A549 (cell line): ENCODE data around the gene DCUN1D1. TPM values are rescaled to one million over a fixed set of nuclear protein-coding genes. Genes with fewer than 3 reads are reported as not detected.
A peak's percentile ranks its signal among the peaks of the same experiment; 100 is the strongest.

Experiments
- ATAC-seq, 2 experiments: fragments of 200-7000 bp in 1 of 2; fragments of >200 bp in 1 of 2; cut with Nextera tagmentation in 1 of 2; cut with Tn5 transposase in 1 of 2; 3 replicates each; pipeline versions ENCODE4 v1.8.0 to v1.9.1; 2018 to 2020; ENCODE audit warnings: mild to moderate bottlenecking in 1 of 2, moderate library complexity in 1 of 2
- CTCF ChIA-PET: fragments of 300-600 bp; sonication (Branson Sonifier 250); formaldehyde crosslinking; extraction: SDS; loops from one replicate; lab custom pipeline; 2021; ENCODE audit warnings: antibody characterized with exemption, inconsistent platforms; lab: Yijun Ruan, JAX
- POLR2A ChIA-PET: fragments of 350-600 bp; formaldehyde crosslinking; extraction: SDS; loops from one replicate; lab custom pipeline; 2021; ENCODE audit warnings: antibody characterized with exemption, inconsistent platforms; lab: Yijun Ruan, JAX
- DNase-seq, 2 experiments: peaks; one replicate each; pipeline versions ENCODE4 v3.0.0 to v3.0.0-alpha.2; 2011 to 2016; ENCODE audit warnings: low read depth in 1 of 2, low spot score in 1 of 2
- FAIRE-seq: peaks from 2 replicates; lab custom pipeline; 2011; peaks lifted over from hg19 to GRCh38; lab: Jason Lieb, UNC
- H3K27ac ChIP-seq, 2 experiments: fragments of >200 bp; sonication (Bioruptor Twin); formaldehyde crosslinking; 3 replicates each; pipeline ENCODE4 v1.5.1; 2016 to 2017
- H3K4me1 ChIP-seq: fragments of >200 bp; sonication (Bioruptor Twin); formaldehyde crosslinking; 3 replicates; pipeline ENCODE4 v1.6.1; 2016
- H3K4me2 ChIP-seq: fragments of >200 bp; sonication (Bioruptor Twin); formaldehyde crosslinking; 3 replicates; pipeline ENCODE4 v1.6.1; 2016
- H3K4me3 ChIP-seq: fragments of >200 bp; sonication (Bioruptor Twin); formaldehyde crosslinking; 3 replicates; pipeline ENCODE4 v1.5.1; 2016
- H3K9me3 ChIP-seq: fragments of >200 bp; sonication (Bioruptor Twin); formaldehyde crosslinking; 3 replicates; pipeline ENCODE4 v1.6.1; 2016
- BCL3 ChIP-seq: fragments of >200 bp; sonication (Bioruptor Twin); formaldehyde crosslinking; IDR thresholded peaks from 3 replicates; pipeline ENCODE4 v1.6.1; 2016
- BHLHE40 ChIP-seq: IDR thresholded peaks from 2 replicates; pipeline ENCODE4 v1.6.1; 2012; ENCODE audit warnings: low read depth, low read length, inconsistent platforms
- CEBPB ChIP-seq, 2 experiments: fragments of >200 bp in 1 of 2; sonication (Bioruptor Twin) in 1 of 2; formaldehyde crosslinking in 1 of 2; IDR thresholded peaks; 2 replicates each; pipeline ENCODE4 v1.6.1; 2012 to 2016
- CHD2 ChIP-seq: fragments of 150-350 bp; IDR thresholded peaks from 2 replicates; pipeline ENCODE4 v1.6.1; 2014; ENCODE audit warnings: low read length; ENCODE audit not compliant: partially characterized antibody
- CTCF ChIP-seq: fragments of >200 bp; sonication (Bioruptor Twin); formaldehyde crosslinking; IDR thresholded peaks from 3 replicates; pipeline ENCODE4 v1.5.1; 2016
- EHF ChIP-seq: fragments of 250-450 bp; sonication (Bioruptor Pico); IDR thresholded peaks from 2 replicates; pipeline ENCODE4 v1.5.0; 2020; ENCODE audit warnings: mild to moderate bottlenecking
- FOSB ChIP-seq: fragments of 250-450 bp; sonication (Bioruptor Pico); IDR thresholded peaks from 2 replicates; pipeline ENCODE4 v1.5.0; 2020; ENCODE audit warnings: mild to moderate bottlenecking, moderate library complexity
- FOSL2 ChIP-seq, 2 experiments: fragments of 450-650 bp in 1 of 2; fragments of >200 bp in 1 of 2; sonication (Bioruptor Twin) in 1 of 2; formaldehyde crosslinking; IDR thresholded peaks; 2 replicates each; pipeline versions ENCODE4 v1.5.0 to v1.6.1; 2016 to 2020; ENCODE audit warnings: mild to moderate bottlenecking in 1 of 2, moderate library complexity in 1 of 2
- FOXS1 ChIP-seq: fragments of 250-450 bp; sonication (Bioruptor Pico); IDR thresholded peaks from 2 replicates; pipeline ENCODE4 v1.5.0; 2020; ENCODE audit warnings: mild to moderate bottlenecking, moderate library complexity
- HDAC2 ChIP-seq: fragments of 200-600 bp; sonication (generic); IDR thresholded peaks from 2 replicates; pipeline ENCODE4 v1.6.1; 2016
- HEYL ChIP-seq: fragments of 250-450 bp; sonication (Bioruptor Pico); IDR thresholded peaks from 2 replicates; pipeline ENCODE4 v1.8.0; 2021; ENCODE audit warnings: mild to moderate bottlenecking, moderate library complexity
- HMGXB4 ChIP-seq: fragments of 250-450 bp; sonication (Bioruptor Pico); IDR thresholded peaks from 2 replicates; pipeline ENCODE4 v1.5.0; 2021; ENCODE audit warnings: mild to moderate bottlenecking, moderate library complexity, borderline replicate concordance
- HOXA7 ChIP-seq: fragments of 250-450 bp; sonication (Bioruptor Pico); IDR thresholded peaks from 2 replicates; pipeline ENCODE4 v1.5.0; 2020; ENCODE audit warnings: mild to moderate bottlenecking, moderate library complexity
- HOXB13 ChIP-seq: fragments of 250-450 bp; sonication (Bioruptor Pico); IDR thresholded peaks from 2 replicates; pipeline ENCODE4 v1.5.0; 2020; ENCODE audit warnings: low read depth, mild to moderate bottlenecking, moderate library complexity
- JUN ChIP-seq, 2 experiments: fragments of >200 bp; sonication (Bioruptor Twin); formaldehyde crosslinking; IDR thresholded peaks; 2 replicates in 1 of 2; 3 replicates in 1 of 2; pipeline ENCODE4 v1.6.1; 2016 to 2017
- JUNB ChIP-seq: fragments of >200 bp; sonication (Bioruptor Twin); formaldehyde crosslinking; IDR thresholded peaks from 2 replicates; pipeline ENCODE4 v1.6.1; 2016
- KDM1A ChIP-seq: fragments of 200-600 bp; sonication (generic); IDR thresholded peaks from 2 replicates; pipeline ENCODE4 v1.6.1; 2016; ENCODE audit warnings: low read depth, mild to moderate bottlenecking
- MAZ ChIP-seq: fragments of 150-350 bp; IDR thresholded peaks from 2 replicates; pipeline ENCODE4 v1.6.1; 2014; ENCODE audit warnings: antibody characterized with exemption, low read depth, low read length, borderline replicate concordance
- MYC ChIP-seq: IDR thresholded peaks from 2 replicates; pipeline ENCODE4 v1.6.1; 2012; ENCODE audit warnings: mild to moderate bottlenecking, inconsistent platforms, low read length, improper control_type of control experiment, borderline replicate concordance
- NFE2L2 ChIP-seq: fragments of 150-350 bp; conservative IDR thresholded peaks from 2 replicates; pipeline ENCODE4 v1.6.1; 2014; ENCODE audit warnings: low read length
- NPAS2 ChIP-seq: fragments of 250-450 bp; sonication (Bioruptor Pico); IDR thresholded peaks from 2 replicates; pipeline ENCODE4 v1.8.0; 2022; ENCODE audit warnings: mild to moderate bottlenecking, moderate library complexity, borderline replicate concordance
- POLR2AphosphoS2 ChIP-seq: conservative IDR thresholded peaks from 2 replicates; pipeline ENCODE4 v1.6.1; 2012; ENCODE audit warnings: low read length, improper control_type of control experiment, inconsistent platforms
- RARB ChIP-seq: fragments of 250-450 bp; sonication (Bioruptor Pico); IDR thresholded peaks from 2 replicates; pipeline ENCODE4 v1.8.0; 2021; ENCODE audit warnings: mild to moderate bottlenecking, moderate library complexity
- RCOR1 ChIP-seq: fragments of 150-350 bp; IDR thresholded peaks from 2 replicates; pipeline ENCODE4 v1.6.1; 2014; ENCODE audit warnings: antibody characterized with exemption, low read length, low read depth
- REST ChIP-seq: fragments of 200-600 bp; sonication (generic); IDR thresholded peaks from 2 replicates; pipeline ENCODE4 v1.6.1; 2016; ENCODE audit warnings: antibody characterized with exemption, mild to moderate bottlenecking, moderate library complexity
- RNF2 ChIP-seq: fragments of 200-600 bp; sonication (generic); IDR thresholded peaks from 2 replicates; pipeline ENCODE4 v1.6.1; 2016; ENCODE audit warnings: low read depth, mild to moderate bottlenecking, antibody characterized with exemption, moderate library complexity, borderline replicate concordance
- SREBF2 ChIP-seq: fragments of 450-650 bp; IDR thresholded peaks from 2 replicates; pipeline ENCODE4 v1.6.1; 2014; ENCODE audit warnings: mild to moderate bottlenecking, moderate library complexity
- TP53 ChIP-seq: fragments of 250-450 bp; sonication (Bioruptor Pico); IDR thresholded peaks from 2 replicates; pipeline ENCODE4 v1.5.0; 2021; ENCODE audit warnings: mild to moderate bottlenecking, moderate library complexity
- ZNF302 ChIP-seq: fragments of 250-450 bp; sonication (Bioruptor Pico); IDR thresholded peaks from 2 replicates; pipeline ENCODE4 v1.9.0; 2021; ENCODE audit warnings: inconsistent platforms, mild to moderate bottlenecking, moderate library complexity
- WGBS: methylation state at CpG from one replicate; pipeline ENCODE4 v1.1.6; 2017; ENCODE audit errors: missing lambda C conversion rate; 5-methylcytosine and 5-hydroxymethylcytosine counted together
- polyA plus RNA-seq, 4 experiments: library from polyadenylated mRNA; depleted of rRNA in 3 of 4; stranded (reverse); fragments of >200 nt; fragmentation: RNase III in 1 of 4; extraction: RNeasy Plus Mini Kit Qiagen cat#74134 plus additional on column Dnase treatment in 1 of 4; gene quantifications; 2 replicates in 3 of 4; 3 replicates in 1 of 4; pipeline ENCODE4 v1.2.3, GENCODE V29; 2011 to 2017

DCUN1D1 gene
- polyA plus RNA-seq, 2 of the 4 experiments (the other 2 are of a cell fraction), result 20.3 to 34.4 TPM

- peak overlapping the region; percentile 99 for H3K4me3 ChIP-seq
- POLR2A ChIA-PET, result no interaction called here
- H3K27ac ChIP-seq, result peak overlapping the region; percentile 98 to 99
- no peak for TF ChIP-seq FOSB (CRISPR knock-in tag)
- TF ChIP-seq NFE2L2, result no peak
- no peak for TF ChIP-seq MAZ
- TF ChIP-seq SREBF2, result no peak
- no peak for TF ChIP-seq HDAC2
- no peak for TF ChIP-seq HOXB13 (CRISPR knock-in tag)
- TF ChIP-seq RNF2, result no peak
- no peak for TF ChIP-seq POLR2AphosphoS2
- no peak for TF ChIP-seq RCOR1
- no peak for TF ChIP-seq CTCF
- TF ChIP-seq RARB (CRISPR knock-in tag), result no peak
- no peak for TF ChIP-seq JUN (IDR thresholded peaks at IDR 0.05)
- TF ChIP-seq FOXS1 (CRISPR knock-in tag), result no peak
- TF ChIP-seq HOXA7, result no peak
- TF ChIP-seq ZNF302 (CRISPR knock-in tag), result no peak
- no peak for TF ChIP-seq NPAS2 (CRISPR knock-in tag)
- no peak for TF ChIP-seq JUNB
- TF ChIP-seq CHD2, result no peak
- no peak for TF ChIP-seq MYC
- CTCF ChIA-PET, result no interaction called here
- peaks cover 15% of the 10 kb centered on the region; the same call in 1 of the 3 replicates for H3K4me1 ChIP-seq
- 3% methylated on average over 10 of the region's 10 CpGs for WGBS
- no peak for FAIRE-seq
- DNase-seq, result no peak
- ATAC-seq, result no peak
- peak overlapping the region; percentile 85 for H3K4me2 ChIP-seq
- no peaks in the 10 kb centered on the region for H3K9me3 ChIP-seq
These were observed 1.1 kb downstream of the DCUN1D1 start for GRCh38 chr3:182979103-182979673.

GRCh38 chr3:182978387-182978786, 2.0 kb downstream of the DCUN1D1 start:
- 75% methylated on average over 5 of the region's 5 CpGs for WGBS
- H3K4me3 ChIP-seq, result peak overlapping the region; percentile 99; the same call in 2 of the 3 replicates
- ATAC-seq (no peak), FAIRE-seq (no peak), DNase-seq (no peak)
- no peaks in the 10 kb centered on the region for H3K9me3 ChIP-seq
- peak overlapping the region; percentile 85 for H3K4me2 ChIP-seq
- H3K27ac ChIP-seq, result no peak overlapping the region
- ChIA-PET CTCF (no interaction called here), POLR2A (no interaction called here)
- H3K4me1 ChIP-seq, result peaks cover 15% of the 10 kb centered on the region; the same call in 1 of the 3 replicates
- TF ChIP-seq BHLHE40 (no peak), KDM1A (no peak), HOXA7 (no peak), EHF (CRISPR knock-in tag) (no peak), MAZ (no peak), HEYL (CRISPR knock-in tag) (no peak), REST (no peak), FOSL2 (IDR thresholded peaks at IDR 0.05) (no peak), FOSL2 (CRISPR knock-in tag; IDR thresholded peaks at IDR 0.05) (no peak), TP53 (CRISPR knock-in tag) (no peak), HMGXB4 (no peak), JUN (IDR thresholded peaks at IDR 0.05) (no peak), BCL3 (no peak), CEBPB (IDR thresholded peaks at IDR 0.05) (no peak)
